ENCODE measurements around the gene PCAT7.

PCAT7 gene

DNA sequence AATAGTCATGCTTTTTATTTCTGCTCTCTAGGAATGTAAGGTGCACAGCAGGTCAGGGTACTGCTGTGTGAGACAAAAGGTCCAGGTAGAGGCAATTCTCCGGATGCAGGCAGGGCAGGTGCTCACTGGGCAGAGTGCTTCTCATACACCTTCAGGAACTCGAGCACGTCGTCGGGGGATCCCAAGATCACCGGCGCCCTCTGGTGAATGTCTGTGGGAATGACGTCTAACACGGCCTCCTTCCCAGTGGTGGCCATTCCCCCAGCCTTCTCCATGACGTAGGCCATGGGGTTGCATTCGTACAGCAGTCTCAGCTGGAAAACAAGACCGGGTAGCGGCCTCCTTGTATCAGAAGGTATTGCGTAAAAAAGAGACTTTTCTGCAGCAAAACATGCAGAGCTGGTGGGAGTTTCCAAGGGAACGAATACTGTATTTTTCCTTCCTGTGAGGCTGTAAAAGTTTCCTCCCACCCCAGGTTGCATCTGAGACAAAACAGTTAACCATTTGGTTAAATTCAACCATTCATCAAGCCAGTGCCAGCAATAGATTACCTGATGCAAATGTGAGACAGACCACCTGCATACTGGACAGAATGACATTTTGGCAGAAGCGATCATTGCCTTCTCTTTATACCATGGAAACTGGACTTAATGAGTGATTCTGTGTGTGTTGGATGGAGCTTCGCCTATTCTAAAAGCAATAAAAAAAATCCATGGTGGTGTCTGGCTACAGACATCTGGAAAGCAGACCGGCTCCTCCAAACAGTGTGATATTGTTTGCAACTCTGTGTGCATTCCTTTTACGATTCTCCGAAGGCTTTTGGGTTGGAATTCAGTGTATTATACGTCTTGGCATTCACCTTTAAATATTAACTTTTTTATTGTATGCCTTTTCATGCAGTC lies 48.6 kb downstream of the PCAT7 start:
- peak; percentile 83 for DNase-seq (ENCODE audit: low spot score)

DNA sequence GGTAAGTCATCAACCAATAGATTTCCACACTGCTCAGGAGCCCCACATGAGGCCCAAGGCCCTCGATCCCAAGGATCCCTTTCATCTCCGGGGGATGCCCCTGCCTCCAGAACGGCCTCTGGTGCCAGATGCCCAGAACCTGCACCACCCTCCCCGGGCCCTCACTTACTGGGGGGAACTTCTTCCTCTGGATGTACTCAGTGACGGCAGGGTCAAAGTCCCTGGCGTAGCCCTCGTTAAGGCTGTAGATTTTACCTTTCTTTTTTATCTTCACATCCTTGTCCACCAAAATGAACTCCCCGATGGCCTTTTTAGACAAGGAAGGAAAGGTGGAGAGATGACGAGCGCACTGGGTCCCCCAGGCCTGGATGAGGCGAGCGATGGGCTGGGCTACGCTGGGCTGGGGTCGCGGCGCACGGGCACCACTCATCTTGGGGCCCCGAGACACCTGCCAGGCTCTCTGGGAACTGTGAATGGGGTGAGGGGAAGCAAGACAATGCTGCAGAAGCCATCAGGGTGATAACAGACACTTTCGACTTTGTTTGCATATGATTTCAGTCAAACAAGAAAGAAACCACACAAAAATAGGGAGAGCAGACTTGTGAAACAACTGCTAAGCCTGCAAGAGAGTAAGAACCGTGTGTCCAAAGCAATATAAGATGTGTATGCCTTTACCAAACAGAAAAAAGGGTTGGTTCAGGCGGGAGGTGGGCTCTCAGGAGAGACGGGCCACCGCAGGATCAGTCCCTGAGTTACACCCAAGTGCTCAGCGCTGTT lies 52.0 kb downstream of the PCAT7 start:
- DNase-seq (ENCODE audit: low spot score): no peak

DNA sequence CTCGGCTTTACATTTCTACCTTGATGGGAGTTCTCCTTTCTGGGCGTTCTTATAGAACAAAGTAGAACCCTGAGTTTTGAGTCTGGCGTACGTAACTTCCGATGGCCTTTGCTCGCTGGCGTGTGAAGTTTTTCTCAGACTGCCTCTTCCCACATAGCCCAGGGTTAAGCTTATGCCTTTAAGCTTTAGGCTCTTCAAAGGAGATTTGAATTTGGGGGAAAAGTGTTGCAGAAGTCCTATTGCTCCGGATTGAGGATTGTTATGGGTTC lies 52.5 kb downstream of the PCAT7 start:
- no peak for DNase-seq (ENCODE audit: low spot score)

DNA sequence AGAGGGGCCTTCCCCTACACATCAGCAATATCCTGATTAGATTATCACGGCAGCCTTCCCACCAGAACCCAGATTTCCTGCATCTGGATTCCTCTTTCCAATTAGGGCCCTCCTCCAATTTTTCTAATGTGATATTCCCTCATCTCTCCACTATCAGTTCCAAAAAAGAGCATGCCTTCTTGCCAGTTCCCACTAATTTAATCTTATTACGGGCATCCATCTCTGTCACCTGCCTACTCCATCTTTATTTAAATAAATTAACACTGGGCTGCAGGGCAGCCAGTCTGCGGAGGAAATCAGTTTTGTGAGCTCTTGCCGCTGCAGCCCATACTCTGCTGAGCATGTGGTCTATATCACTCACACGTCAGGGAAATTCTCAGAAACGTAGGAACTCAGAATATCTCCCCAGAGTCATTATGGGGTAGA lies 55.3 kb downstream of the PCAT7 start:
- DNase-seq (ENCODE audit: low spot score): no peak

DNA sequence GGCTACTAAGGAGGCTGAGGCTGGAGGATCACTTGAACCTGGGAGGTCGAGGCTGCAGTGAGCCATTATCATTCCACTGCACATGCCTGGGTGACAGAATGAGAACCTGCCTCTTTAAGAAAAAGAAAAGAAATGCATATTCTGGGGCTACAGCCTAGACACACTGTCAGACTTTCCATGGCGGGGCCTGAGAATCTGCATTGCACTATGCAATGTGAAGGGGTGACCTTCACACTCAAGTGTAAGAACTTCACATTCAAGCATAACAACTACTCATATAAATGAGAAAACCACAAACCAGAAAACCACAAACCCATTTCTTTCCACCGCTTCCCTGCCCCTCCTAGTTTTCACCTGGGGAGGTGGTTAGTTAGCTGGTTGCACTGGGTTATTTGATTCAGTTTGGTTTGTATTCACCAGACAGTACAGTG lies 56.8 kb downstream of the PCAT7 start:
- no peak for DNase-seq (ENCODE audit: low spot score)

DNA sequence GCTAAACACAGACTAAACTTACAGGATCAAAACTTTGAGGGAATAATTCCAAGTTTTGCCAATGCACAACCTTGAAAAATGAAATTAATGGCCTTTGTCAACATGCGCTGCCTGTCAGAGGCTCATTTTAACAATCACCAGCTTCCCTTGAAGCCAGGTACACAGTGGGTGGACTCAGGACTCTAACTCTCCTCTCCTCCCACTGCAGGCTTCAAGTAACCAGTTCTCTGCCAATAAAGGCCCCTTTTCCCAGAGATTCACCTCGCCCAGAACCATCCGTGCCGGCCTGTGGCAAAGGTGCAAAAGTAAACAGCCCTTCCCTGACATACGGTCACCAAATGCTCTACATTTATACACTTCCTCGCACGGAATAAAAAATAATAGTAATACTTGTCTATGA lies 57.2 kb downstream of the PCAT7 start:
- DNase-seq (ENCODE audit: low spot score): no peak

DNA sequence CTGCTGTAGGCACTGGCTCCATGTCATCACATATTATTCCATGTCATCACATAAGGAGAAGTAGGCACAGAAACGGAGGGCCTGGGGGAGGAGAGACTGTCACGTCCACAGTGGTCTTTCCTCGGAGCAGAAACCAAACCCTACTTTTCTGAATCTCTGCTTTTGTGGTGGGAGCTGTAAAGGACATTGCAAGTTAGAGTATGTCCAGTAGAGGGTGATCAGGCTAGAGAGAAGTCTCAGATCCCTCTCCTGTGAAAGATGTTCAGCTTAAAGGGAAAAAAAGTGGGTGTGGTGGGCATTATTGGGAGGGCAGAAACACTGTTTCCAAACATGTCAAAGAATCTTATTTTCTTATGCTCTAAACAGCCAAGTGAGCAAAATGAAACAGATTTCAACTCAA lies 58.1 kb downstream of the PCAT7 start:
- no peak for DNase-seq (ENCODE audit: low spot score)

DNA sequence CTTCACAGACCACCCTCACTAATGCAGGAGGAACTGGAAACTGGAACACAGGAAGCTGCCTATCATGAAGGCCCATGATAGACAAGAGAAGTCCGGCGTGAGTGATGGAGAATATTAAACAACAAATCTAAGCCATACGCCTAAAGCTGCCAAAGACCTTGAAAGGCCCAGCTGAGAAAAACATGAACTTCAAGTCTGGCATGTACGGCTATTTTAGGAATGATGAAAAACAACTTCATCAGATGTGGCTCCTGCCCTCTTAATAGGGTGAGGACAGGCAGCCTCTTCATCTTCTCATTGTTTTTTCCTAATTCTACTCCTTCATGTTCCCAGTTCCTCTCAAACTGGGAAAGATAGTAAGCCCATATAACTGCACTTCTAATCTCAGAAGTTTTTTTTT lies 64.1 kb downstream of the PCAT7 start:
- no peak for DNase-seq (ENCODE audit: low spot score)

Measured in RKO (cell line).